Neuronal stem cell (in vitro differentiated cells): ENCODE data around the gene COL5A2.

ENCODE experiments used
- DNase-seq: peaks from one replicate; pipeline ENCODE4 v3.0.0-alpha.2; 2013; ENCODE audit warnings: low spot score
- H2AFZ ChIP-seq: one replicate; pipeline ENCODE4 v1.6.1; 2013; ENCODE audit warnings: mild to moderate bottlenecking, low read length, inconsistent platforms
- H2AK5ac ChIP-seq: 2 replicates; pipeline ENCODE4 v1.6.1; 2013; ENCODE audit warnings: low read depth, mild to moderate bottlenecking, inconsistent platforms, low read length, moderate library complexity, mixed read lengths
- H2BK120ac ChIP-seq: 2 replicates; pipeline ENCODE4 v1.6.1; 2013; ENCODE audit warnings: low read depth, mild to moderate bottlenecking, inconsistent platforms, low read length, moderate library complexity, mixed read lengths
- H2BK12ac ChIP-seq: one replicate; pipeline ENCODE4 v1.6.1; 2013; ENCODE audit warnings: low read length, inconsistent platforms
- H2BK15ac ChIP-seq: 2 replicates; pipeline ENCODE4 v1.6.1; 2013; ENCODE audit warnings: mild to moderate bottlenecking, low read length, inconsistent platforms, mixed read lengths
- H2BK5ac ChIP-seq: one replicate; pipeline ENCODE4 v1.6.1; 2013; ENCODE audit warnings: inconsistent platforms, mild to moderate bottlenecking, low read length, moderate library complexity
- H3K14ac ChIP-seq: one replicate; pipeline ENCODE4 v1.6.1; 2013; ENCODE audit warnings: low read length, inconsistent platforms
- H3K18ac ChIP-seq: 2 replicates; pipeline ENCODE4 v1.6.1; 2013; ENCODE audit warnings: low read length, inconsistent platforms
- H3K23ac ChIP-seq: 2 replicates; pipeline ENCODE4 v1.6.1; 2013; ENCODE audit warnings: low read depth, mild to moderate bottlenecking, mixed read lengths, low read length, inconsistent platforms; ENCODE audit not compliant: poor library complexity
- H3K27ac ChIP-seq: replicated peaks from 3 replicates; pipeline ENCODE4 v1.5.1; 2013; ENCODE audit warnings: low read length, inconsistent platforms
- H3K27me3 ChIP-seq, 3 experiments: 2 replicates each; pipeline ENCODE4 v1.6.1; 2013; ENCODE audit warnings: low read length in 3 of 3, mild to moderate bottlenecking in 2 of 3, inconsistent platforms in 1 of 3, low read depth in 1 of 3, mixed read lengths in 1 of 3, moderate library complexity in 1 of 3; ENCODE audit not compliant: control insufficient read depth in 3 of 3, insufficient read depth in 3 of 3
- H3K36me3 ChIP-seq, 2 donors: replicated peaks in 1 of 2; 2 replicates each; pipeline ENCODE4 v1.6.1; 2013; ENCODE audit warnings: low read length in 2 of 2; ENCODE audit not compliant: control insufficient read depth in 2 of 2, insufficient read depth in 2 of 2
- H3K4ac ChIP-seq: 2 replicates; pipeline ENCODE4 v1.6.1; 2013; ENCODE audit warnings: inconsistent platforms, mild to moderate bottlenecking, low read length, moderate library complexity
- H3K4me1 ChIP-seq, 2 donors: 1 replicate in 1 of 2; 2 replicates in 1 of 2; pipeline ENCODE4 v1.6.1; 2013; ENCODE audit warnings: low read length in 2 of 2, low read depth in 1 of 2; ENCODE audit not compliant: control insufficient read depth in 2 of 2, insufficient read depth in 1 of 2
- H3K4me2 ChIP-seq: one replicate; pipeline ENCODE4 v1.6.1; 2013; ENCODE audit warnings: mild to moderate bottlenecking, low read length, inconsistent platforms; ENCODE audit not compliant: insufficient read depth, poor library complexity, severe bottlenecking
- H3K4me3 ChIP-seq, 2 donors: 2 replicates each; pipeline ENCODE4 v1.5.1; 2013; ENCODE audit warnings: low read length in 2 of 2, mild to moderate bottlenecking in 2 of 2, inconsistent platforms in 1 of 2, moderate library complexity in 1 of 2
- H3K79me1 ChIP-seq: one replicate; pipeline ENCODE4 v1.6.1; 2013; ENCODE audit warnings: low read depth, mild to moderate bottlenecking, inconsistent platforms, low read length, moderate library complexity
- H3K9ac ChIP-seq: one replicate; pipeline ENCODE4 v1.6.1; 2013; ENCODE audit warnings: mild to moderate bottlenecking, low read depth, low read length, inconsistent platforms; ENCODE audit not compliant: poor library complexity
- H3K9me3 ChIP-seq, 2 donors: replicated peaks in 1 of 2; 2 replicates each; pipeline versions ENCODE3 to v1.6.1; 2013; ENCODE audit warnings: low read length in 2 of 2, mild to moderate bottlenecking in 2 of 2, inconsistent platforms in 1 of 2, low read depth in 1 of 2, mixed read lengths in 1 of 2, moderate library complexity in 1 of 2; ENCODE audit not compliant: control insufficient read depth in 2 of 2, insufficient read depth in 1 of 2
- H4K8ac ChIP-seq: one replicate; pipeline ENCODE4 v1.6.1; 2013; ENCODE audit warnings: low read depth, mild to moderate bottlenecking, inconsistent platforms, low read length, moderate library complexity
- H4K91ac ChIP-seq: one replicate; pipeline ENCODE4 v1.6.1; 2013; ENCODE audit warnings: low read length, low read depth, mild to moderate bottlenecking, inconsistent platforms; ENCODE audit not compliant: poor library complexity
- WGBS, 2 donors: extraction: QIAGEN DNeasy Blood & Tissue Kit; methylation state at CpG; one replicate each; pipeline ENCODE4 v1.1.7; 2013; ENCODE audit warnings: missing lambda C conversion rate in 2 of 2, mixed read lengths in 1 of 2; ENCODE audit not compliant: insufficient read length in 2 of 2, insufficient replicate concordance in 1 of 2; ENCODE audit errors: extremely low coverage in 2 of 2; 5-methylcytosine and 5-hydroxymethylcytosine counted together

The COL5A2 gene

DNA sequence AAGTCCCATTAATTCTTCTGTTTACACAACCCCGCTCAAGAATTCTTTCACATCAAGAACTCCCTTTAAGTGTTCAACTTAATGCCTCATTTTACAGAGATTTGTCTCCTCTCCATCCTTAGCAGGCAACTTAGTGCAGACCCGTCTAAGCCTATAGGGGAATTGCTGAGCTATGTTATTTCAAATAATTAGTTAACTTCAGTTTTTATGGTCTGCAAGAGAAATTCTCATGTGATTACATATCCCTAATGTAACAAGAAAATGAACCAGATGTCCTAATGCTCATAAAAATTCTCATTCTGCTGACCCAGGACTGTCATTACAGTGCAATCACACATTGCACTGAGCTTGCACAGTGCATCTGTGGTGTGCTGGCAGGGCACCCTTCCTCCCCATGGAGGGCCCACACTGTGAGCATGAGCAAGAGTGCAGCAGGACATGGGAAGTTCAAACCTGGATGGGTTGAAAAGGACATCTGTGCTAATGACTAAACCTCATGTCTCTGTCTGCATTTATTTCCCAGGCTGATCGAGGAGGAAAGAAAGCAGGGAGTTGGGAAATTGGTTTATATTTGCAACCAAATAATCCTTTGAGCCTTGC, 97.1 kb downstream of the COL5A2 start:
- H3K4me3 ChIP-seq, result no peak overlapping the region
- H3K18ac ChIP-seq, result no peak overlapping the region
- H2BK5ac ChIP-seq, result no peak overlapping the region
- no peak overlapping the region for H3K27ac ChIP-seq
- H3K27me3 ChIP-seq, result no peaks in the 10 kb centered on the region
- H3K9me3 ChIP-seq, result no peaks in the 10 kb centered on the region
- no peak overlapping the region for H2BK12ac ChIP-seq
- no peak overlapping the region for H4K91ac ChIP-seq
- H3K4me1 ChIP-seq, result no peaks in the 10 kb centered on the region
- H3K9ac ChIP-seq, result no peak overlapping the region
- no peak overlapping the region for H2AK5ac ChIP-seq
- H3K4ac ChIP-seq, result no peak overlapping the region
- no peak overlapping the region for H2BK15ac ChIP-seq
- H3K36me3 ChIP-seq, result peaks cover 0 to 7% of the 10 kb centered on the region in 2 donors
- no peak overlapping the region for H3K23ac ChIP-seq
- no peak overlapping the region for H3K4me2 ChIP-seq
- no peak overlapping the region for H4K8ac ChIP-seq
- H2BK120ac ChIP-seq, result no peak overlapping the region
- no peak overlapping the region for H3K14ac ChIP-seq
- WGBS, 2 donors, result no CpG with 5 or more reads among the region's 3 CpGs
- DNase-seq, result no peak
- no peak overlapping the region for H2AFZ ChIP-seq
- no peaks in the 10 kb centered on the region for H3K79me1 ChIP-seq

DNA sequence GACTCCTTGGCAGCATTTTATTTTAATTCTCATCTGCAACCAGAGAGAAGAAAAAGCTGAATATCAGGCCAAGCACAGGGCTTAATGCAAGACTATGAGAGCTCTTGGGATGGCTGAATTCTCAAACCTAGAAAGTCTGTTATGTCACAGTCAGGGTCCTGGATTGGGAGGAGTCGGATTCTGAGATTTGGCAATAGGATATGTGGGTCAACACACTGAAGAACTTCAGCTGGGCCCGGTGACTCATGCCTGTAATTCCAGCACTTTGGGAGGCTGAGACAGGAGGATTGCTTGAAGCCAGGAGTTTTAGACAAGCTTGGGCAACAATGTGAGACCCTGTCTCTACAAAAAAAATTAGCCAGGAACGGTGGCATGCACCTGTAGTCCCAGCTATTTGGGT, 103.0 kb downstream of the COL5A2 start:
- WGBS, 2 donors, result no CpG with 5 or more reads among the region's 3 CpGs
- no peak overlapping the region for H4K91ac ChIP-seq
- no peak overlapping the region for H3K9ac ChIP-seq
- H3K4ac ChIP-seq, result no peak overlapping the region
- no peaks in the 10 kb centered on the region for H3K27me3 ChIP-seq
- H3K79me1 ChIP-seq, result no peaks in the 10 kb centered on the region
- no peak overlapping the region for H3K4me3 ChIP-seq
- DNase-seq, result no peak
- H3K18ac ChIP-seq, result no peak overlapping the region
- no peak overlapping the region for H2BK15ac ChIP-seq
- H2BK120ac ChIP-seq, result no peak overlapping the region
- no peak overlapping the region for H3K23ac ChIP-seq
- H3K9me3 ChIP-seq, result no peaks in the 10 kb centered on the region
- H2BK12ac ChIP-seq, result no peak overlapping the region
- H3K27ac ChIP-seq, result no peak overlapping the region
- H4K8ac ChIP-seq, result no peak overlapping the region
- no peak overlapping the region for H3K4me2 ChIP-seq
- no peak overlapping the region for H3K14ac ChIP-seq
- H2BK5ac ChIP-seq, result no peak overlapping the region
- no peak overlapping the region for H2AK5ac ChIP-seq
- H2AFZ ChIP-seq, result no peak overlapping the region
- H3K36me3 ChIP-seq, result peaks cover 0 to 3% of the 10 kb centered on the region in 2 donors
- peaks cover 0 to 6% of the 10 kb centered on the region in 2 donors for H3K4me1 ChIP-seq

DNA sequence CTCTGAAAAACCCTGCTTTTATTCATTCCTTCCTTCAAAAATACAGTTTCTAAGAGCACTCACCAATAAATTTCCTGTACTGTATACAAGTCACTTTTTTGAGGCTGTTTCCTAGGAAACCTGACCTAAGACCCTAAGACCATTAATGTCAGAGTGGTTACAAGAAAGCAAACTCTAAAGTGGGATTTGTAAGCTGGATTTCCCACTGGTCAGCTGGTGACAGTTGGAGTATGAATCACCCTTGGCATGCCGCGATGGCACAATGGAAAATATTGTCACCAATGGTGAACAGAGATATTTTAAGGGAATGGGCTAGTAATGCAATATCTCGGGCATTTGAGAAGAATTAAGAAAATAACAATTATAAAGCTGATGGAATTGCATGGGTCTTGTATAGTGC, 103.4 kb downstream of the COL5A2 start:
- no peaks in the 10 kb centered on the region for H3K9me3 ChIP-seq
- H2AK5ac ChIP-seq, result no peak overlapping the region
- H2BK12ac ChIP-seq, result no peak overlapping the region
- no peak overlapping the region for H3K27ac ChIP-seq
- H3K79me1 ChIP-seq, result no peaks in the 10 kb centered on the region
- WGBS, 2 donors, result no CpG with 5 or more reads among the region's 3 CpGs
- no peak overlapping the region for H3K4ac ChIP-seq
- no peak overlapping the region for H2BK120ac ChIP-seq
- H3K4me2 ChIP-seq, result no peak overlapping the region
- H3K14ac ChIP-seq, result no peak overlapping the region
- H3K27me3 ChIP-seq, result no peaks in the 10 kb centered on the region
- no peak overlapping the region for H3K9ac ChIP-seq
- no peak overlapping the region for H4K8ac ChIP-seq
- peaks cover 0 to 6% of the 10 kb centered on the region in 2 donors for H3K4me1 ChIP-seq
- H3K36me3 ChIP-seq, result peaks cover 0 to 3% of the 10 kb centered on the region in 2 donors
- no peak overlapping the region for H2BK5ac ChIP-seq
- H3K23ac ChIP-seq, result no peak overlapping the region
- peak overlapping the region; percentile 4 for H2AFZ ChIP-seq
- no peak overlapping the region for H3K18ac ChIP-seq
- DNase-seq, result no peak
- H4K91ac ChIP-seq, result no peak overlapping the region
- no peak overlapping the region for H2BK15ac ChIP-seq
- H3K4me3 ChIP-seq, result no peak overlapping the region

DNA sequence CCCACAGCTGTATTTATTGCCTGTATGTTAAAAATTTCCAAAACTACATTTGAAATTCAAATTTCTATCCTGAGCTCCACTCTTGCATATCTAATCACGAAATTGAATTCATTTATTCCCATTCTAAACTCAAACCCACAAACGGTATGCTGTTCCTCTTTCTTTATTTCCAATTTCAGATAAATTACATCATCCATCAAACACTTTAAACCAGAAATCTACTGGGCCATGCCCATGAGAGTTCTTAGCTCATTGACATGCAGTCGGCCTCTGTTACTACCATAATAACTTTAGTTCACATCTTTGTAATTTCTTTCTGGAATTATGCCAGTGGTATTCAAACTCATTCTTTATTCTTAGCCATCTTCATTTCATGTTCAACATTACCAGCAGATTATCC, 105.1 kb downstream of the COL5A2 start:
- H3K9ac ChIP-seq, result no peak overlapping the region
- H3K4me1 ChIP-seq, result peaks cover 0 to 6% of the 10 kb centered on the region in 2 donors
- H3K4ac ChIP-seq, result no peak overlapping the region
- H3K14ac ChIP-seq, result no peak overlapping the region
- no peak overlapping the region for H3K4me2 ChIP-seq
- no peak overlapping the region for H3K23ac ChIP-seq
- WGBS, 2 donors, result 100% methylated on average over 2 of the region's 3 CpGs
- no peak overlapping the region for H2AK5ac ChIP-seq
- H2BK12ac ChIP-seq, result no peak overlapping the region
- no peak overlapping the region for H3K4me3 ChIP-seq
- no peak overlapping the region for H4K8ac ChIP-seq
- no peak overlapping the region for H2AFZ ChIP-seq
- peaks cover 0 to under 1% of the 10 kb centered on the region in 2 donors for H3K36me3 ChIP-seq
- H3K9me3 ChIP-seq, result peaks cover 0 to 4% of the 10 kb centered on the region in 2 donors
- H2BK120ac ChIP-seq, result no peak overlapping the region
- no peaks in the 10 kb centered on the region for H3K27me3 ChIP-seq
- no peak overlapping the region for H4K91ac ChIP-seq
- no peak for DNase-seq
- H3K79me1 ChIP-seq, result no peaks in the 10 kb centered on the region
- H3K27ac ChIP-seq, result no peak overlapping the region
- H2BK15ac ChIP-seq, result no peak overlapping the region
- H3K18ac ChIP-seq, result no peak overlapping the region
- H2BK5ac ChIP-seq, result no peak overlapping the region
